Lower leg skin (tissue), 3 donors: Measurements from ENCODE around the gene GADD45B.

ENCODE experiments used
- CTCF ChIP-seq, 3 donors: fragments of 450-650 bp; IDR thresholded peaks; one replicate each; pipeline ENCODE4 v1.5.1; 2016; ENCODE audit warnings: antibody characterized with exemption in 3 of 3, mild to moderate bottlenecking in 3 of 3, moderate library complexity in 2 of 3
- POLR2A ChIP-seq, 2 donors: fragments of 450-650 bp; IDR thresholded peaks; one replicate each; pipeline ENCODE4 v1.6.1; 2016 to 2017; ENCODE audit warnings: antibody characterized with exemption in 2 of 2, mild to moderate bottlenecking in 1 of 2, moderate library complexity in 1 of 2

GRCh38 chr19:2509096-2509495 is 33.2 kb downstream of the GADD45B start:
- TF ChIP-seq POLR2A (IDR thresholded peaks at IDR 0.05) (no peak), CTCF (IDR thresholded peaks at IDR 0.05) (no peak)
